ENCODE data around the gene SMU1.

DNA sequence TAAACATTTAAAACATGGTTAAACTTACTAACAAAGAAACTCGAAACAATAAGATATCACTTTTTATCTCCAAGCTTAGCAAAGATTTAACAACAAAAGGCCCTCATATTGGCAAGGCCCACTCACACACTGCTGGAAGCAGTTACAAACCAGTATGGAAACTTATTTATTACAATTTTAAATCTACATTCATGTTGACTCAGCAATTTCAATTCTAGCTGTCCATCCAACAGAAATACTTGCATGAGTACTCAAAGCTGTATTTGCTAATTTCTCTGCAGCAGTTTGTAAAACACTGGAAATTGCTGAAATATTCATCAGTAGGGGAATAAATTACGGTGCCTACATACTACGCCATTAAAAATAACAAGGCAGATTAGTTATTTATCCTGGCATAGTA is 54.2 kb downstream of the SMU1 start:
- no peak for TF ChIP-seq CTCF (tag by site-specific recombination; IDR thresholded peaks at IDR 0.05)
- TF ChIP-seq ZNF626 (tag by site-specific recombination; IDR thresholded peaks at IDR 0.05): no peak
- TF ChIP-seq RBAK (tag by site-specific recombination; IDR thresholded peaks at IDR 0.05): no peak
- TF ChIP-seq ZNF280D (tag by site-specific recombination; IDR thresholded peaks at IDR 0.05): no peak
- no peak for TF ChIP-seq SP2 (tag by site-specific recombination; IDR thresholded peaks at IDR 0.05)
- TF ChIP-seq TCF7L2 (IDR thresholded peaks at IDR 0.05; ENCODE audit: borderline replicate concordance, low read depth, low read length): no peak
- TF ChIP-seq, protein P1, sequence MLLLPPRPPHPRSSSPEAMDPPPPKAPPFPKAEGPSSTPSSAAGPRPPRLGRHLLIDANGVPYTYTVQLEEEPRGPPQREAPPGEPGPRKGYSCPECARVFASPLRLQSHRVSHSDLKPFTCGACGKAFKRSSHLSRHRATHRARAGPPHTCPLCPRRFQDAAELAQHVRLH (tag by site-specific recombination; IDR thresholded peaks at IDR 0.05): no peak
- TF ChIP-seq, protein P2, sequence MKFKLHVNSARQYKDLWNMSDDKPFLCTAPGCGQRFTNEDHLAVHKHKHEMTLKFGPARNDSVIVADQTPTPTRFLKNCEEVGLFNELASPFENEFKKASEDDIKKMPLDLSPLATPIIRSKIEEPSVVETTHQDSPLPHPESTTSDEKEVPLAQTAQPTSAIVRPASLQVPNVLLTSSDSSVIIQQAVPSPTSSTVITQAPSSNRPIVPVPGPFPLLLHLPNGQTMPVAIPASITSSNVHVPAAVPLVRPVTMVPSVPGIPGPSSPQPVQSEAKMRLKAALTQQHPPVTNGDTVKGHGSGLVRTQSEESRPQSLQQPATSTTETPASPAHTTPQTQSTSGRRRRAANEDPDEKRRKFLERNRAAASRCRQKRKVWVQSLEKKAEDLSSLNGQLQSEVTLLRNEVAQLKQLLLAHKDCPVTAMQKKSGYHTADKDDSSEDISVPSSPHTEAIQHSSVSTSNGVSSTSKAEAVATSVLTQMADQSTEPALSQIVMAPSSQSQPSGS (tag by site-specific recombination; IDR thresholded peaks at IDR 0.05; ENCODE audit: low read depth): no peak
- TF ChIP-seq YY1 (tag by site-specific recombination; IDR thresholded peaks at IDR 0.05): no peak
